Muscle of arm (tissue), 12 donors: ENCODE data around the gene FBXO2. TPM values are rescaled to one million over a fixed set of nuclear protein-coding genes. Genes with fewer than 3 reads are reported as not detected.

ENCODE experiments used
- DNase-seq: peaks from one replicate; pipeline ENCODE4 v3.0.0-alpha.2; 2013
- polyA plus RNA-seq, 12 donors: library from polyadenylated mRNA; unstranded; fragments of 120-200 nt; gene quantifications; one replicate each; pipeline ENCODE4 v1.2.1, GENCODE V29; 2013; ENCODE audit not compliant: insufficient read length in 12 of 12

Gene FBXO2
- polyA plus RNA-seq, 12 donors = 0.16 to 21.4 (median 0.52) TPM; not detected in 1

DNA sequence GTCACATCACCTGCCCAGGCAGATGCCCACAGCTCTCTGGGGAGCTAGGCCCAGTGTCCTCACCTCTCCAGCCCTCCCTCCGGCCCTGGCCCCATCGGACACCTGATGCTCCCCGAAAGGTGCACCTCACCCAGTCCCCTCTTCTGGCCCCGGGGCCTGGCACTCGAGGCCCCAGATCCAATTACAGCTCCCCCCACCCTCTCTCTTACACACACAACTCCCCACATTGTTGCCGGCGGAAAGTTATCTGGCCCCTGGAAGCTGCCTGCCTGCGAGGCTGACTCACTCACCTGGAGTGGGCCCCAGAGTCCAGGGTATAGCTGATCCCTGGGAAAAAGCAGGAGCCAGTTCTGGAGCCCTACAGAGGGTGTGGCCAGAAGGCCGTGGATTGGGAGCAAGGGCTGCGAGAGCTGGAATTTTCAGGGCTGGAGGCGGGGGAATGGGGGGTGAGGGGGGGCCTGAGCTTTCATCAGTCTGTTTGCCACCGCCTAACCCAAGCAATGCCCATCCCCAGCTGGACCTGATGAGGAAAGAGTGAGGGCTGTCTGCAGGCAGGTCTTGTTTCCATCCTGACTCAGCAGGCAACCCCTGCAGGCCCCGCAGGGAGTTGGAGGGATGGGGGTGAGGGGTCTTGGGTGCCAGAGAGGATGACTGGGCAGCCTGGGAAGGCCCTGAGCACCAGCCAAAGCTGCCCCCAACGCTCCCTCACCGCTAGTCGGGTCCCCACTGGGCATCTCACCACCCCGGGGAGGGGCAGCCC is 948 bp downstream of the FBXO2 start:
- DNase-seq = no peak

DNA sequence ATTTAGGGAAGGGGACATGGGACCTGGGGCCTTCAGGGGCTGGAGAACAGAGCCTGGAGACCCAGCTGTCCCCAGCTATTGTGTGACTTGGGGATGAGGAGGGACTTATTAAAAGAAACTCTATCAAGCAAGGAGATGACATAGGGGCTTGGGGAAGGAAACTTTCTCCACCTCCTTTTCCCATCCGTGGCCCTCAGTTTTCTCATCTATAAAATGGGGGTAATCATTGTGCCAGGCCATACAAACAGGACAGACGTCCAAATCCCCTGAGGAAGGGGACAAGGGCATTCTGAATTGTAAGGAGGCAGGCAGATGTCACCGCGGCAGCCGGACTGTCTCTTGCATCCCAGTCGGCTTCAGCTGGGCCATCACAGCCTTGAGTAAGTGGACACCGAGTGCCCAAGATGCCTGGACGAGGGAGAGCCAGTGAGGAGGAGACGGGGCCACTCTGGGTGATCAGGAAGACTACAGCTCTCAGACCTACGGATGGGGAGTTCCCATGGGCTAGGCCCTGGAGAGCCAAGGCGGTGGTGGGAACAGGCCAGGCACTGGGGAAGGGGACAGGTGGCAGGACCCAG is 1.9 kb downstream of the FBXO2 start:
- DNase-seq = no peak

DNA sequence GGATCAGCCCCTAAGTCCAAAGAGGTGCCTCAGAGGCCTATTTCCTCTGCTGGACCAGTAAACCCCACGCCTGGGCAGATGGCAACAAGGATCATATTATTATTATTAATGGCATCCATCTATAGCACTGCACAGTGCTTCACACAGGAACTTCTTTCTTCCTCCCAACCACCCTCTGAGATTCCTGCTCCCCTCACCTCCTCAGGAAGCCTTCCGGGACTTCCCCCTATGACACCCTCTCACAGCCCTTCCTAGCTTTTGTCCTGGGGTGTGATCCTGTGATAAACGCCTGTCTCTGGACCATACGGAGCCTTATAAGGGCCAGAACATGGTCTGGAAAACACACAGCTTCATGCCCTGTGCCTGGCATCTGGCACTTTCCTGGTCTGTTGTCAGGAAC is 3.2 kb downstream of the FBXO2 start:
- DNase-seq = no peak

DNA sequence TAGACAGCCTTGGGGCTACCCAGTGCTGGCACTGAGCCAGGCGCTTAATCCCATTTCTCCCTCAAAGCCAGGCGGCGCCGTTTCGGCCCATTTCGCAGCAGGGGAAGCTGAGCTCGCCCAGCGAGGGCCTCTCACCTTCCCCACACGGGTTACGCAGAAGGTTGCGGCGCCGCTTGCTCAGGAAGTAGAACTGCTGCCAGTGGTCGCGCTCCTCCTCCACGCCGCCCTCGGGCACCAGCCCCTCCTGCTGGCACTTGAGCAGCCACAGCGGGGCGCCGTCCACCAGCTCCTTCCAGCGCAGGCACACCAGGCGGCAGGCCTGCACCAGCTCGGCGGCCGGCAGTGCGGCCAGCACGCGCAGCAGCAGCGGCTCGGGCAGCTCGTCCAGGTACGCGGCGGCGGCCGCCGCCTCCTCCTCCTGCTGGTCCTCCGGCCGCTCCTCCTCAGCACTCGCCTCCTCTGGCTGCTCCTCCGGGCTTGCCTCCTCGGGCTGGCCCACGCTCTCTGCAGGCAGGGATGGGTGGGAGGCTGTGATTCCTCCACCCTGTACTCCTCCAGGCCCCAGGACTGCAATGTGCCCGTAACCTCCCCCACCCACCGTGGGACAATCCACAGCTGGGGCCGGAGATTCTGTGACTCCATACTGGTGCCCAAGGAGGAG is 3.8 kb downstream of the FBXO2 start:
- DNase-seq = no peak

DNA sequence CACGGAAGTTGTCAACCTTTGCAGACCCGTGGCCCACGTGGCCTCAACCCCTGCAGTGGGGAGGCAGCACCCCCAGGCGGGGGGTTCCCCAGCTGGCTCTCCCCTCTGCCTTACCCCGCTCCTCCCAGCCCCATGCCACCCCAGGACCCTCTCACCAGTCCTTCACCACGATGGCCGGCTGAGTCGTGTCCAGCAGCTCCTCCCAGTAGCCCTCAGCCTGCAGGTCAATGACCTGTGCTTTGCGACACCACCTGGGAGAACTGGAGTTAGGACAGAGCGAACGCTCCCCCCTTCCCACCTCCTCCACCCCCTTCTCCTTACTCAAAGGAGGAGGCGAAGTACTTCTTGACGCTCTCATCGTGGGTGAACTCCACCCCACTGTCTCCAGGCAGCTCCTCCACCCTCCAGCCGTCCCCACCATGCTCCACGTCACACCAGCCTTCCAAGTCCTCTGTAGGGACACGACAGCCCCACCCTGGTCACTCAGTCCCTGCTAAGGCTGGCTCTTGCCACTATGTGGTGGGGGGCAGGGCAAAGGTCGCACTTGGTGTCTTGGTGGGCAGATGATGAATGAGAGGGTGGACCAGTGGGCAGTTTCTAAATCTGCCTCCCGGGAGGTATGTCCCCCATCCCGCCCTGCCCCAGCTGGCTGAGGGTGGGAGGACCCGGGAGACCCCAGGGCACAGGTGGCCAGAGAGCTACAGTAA is 4.5 kb downstream of the FBXO2 start:
- DNase-seq = no peak

DNA sequence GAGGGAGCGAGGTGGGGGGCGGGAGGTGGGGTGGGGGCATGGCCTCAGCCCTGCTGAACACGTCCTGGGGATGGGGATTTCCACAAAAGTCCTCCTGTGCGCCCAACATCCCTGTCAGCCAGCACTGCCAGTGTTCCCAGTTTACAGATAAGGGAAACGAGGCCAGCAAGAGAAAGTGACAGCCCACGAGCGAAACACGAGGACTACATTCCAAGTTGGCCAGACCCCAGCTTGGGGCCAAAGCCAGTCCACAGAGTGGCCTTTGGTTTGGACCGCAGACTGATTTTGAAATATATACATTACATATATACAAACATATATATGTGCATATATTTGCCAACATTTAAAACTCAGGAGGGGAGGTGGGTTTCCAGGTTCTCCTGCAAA is 5.0 kb downstream of the FBXO2 start:
- no peak for DNase-seq

DNA sequence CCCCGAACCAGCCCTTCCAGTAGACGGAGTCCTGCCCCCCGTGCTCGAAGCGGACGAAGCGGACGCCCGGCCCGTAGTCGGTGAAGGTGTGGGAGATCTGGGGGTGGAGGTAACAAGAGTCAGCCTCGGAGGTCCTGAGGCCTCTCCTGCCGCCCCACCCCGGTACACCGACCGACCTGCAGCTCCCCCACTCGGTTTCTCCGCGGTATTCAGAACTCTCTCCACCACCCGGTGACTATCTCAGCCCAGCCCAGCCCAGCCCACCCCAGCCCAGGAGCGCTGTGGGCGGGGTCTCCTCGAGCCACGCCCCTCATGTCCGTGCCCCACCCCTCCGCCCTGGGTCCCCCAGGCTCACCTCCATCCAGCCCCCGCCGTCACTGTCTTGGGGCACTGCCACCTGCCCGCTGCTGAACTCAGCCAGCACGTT is 5.5 kb downstream of the FBXO2 start:
- no peak for DNase-seq

DNA sequence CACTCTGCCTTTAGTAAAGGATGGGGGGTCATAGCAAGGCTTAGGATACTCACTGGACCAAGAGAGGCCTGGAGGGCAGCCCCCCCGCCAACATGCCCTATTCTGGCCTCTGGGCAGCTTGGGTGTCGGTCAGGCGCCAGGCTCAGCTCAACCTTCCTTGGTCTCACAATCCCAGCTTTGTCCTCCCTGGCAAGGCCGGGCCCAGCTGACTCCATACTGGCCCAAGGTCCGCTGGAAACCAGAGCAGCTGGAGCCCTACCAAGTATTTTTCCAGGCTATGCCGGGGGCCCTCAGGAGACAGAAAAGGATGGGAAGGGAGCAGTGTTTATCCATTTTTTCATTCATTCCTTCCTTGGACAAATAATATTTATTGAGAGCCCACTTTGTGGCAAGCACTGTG is 6.2 kb downstream of the FBXO2 start:
- no peak for DNase-seq

DNA sequence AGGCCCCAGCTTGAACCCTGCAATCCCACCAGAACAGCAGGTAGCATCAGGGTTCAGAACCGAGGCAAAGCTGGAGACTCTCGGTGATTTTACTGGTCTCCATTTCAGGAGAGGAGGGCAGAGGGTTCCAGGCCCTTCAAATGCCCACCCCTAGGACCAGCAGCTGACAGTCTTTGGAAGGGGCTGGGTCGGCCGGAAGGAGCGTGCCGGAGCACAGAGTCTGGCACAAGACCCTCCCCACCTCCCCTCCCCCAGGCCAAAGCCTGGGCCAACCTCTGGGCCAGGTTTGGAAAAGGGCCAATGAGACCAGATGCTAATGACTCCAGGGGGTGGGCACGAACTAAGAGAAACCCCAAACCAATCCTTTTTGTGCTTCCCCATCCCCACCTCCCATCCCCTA is 6.9 kb downstream of the FBXO2 start:
- no peak for DNase-seq

DNA sequence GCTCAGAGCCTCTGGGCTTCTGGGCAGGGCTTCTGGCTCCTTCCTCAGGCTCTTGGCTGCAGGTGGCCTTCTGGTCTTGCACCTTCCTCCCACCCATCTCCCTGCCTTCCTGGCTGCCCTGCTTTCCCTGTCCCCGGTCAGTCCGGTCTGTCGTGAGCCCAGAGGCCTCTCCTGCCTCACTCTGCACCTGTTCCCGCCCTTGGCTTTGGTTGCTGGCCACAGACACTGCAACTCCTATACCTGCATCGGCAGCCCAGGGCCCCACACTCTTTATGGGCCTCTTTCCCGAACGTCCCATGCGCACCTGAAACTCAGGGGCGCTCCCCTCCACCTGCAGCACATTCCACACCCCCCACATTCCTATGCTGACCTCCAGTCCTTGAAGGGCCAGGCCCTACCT is 7.9 kb downstream of the FBXO2 start:
- no peak for DNase-seq

DNA sequence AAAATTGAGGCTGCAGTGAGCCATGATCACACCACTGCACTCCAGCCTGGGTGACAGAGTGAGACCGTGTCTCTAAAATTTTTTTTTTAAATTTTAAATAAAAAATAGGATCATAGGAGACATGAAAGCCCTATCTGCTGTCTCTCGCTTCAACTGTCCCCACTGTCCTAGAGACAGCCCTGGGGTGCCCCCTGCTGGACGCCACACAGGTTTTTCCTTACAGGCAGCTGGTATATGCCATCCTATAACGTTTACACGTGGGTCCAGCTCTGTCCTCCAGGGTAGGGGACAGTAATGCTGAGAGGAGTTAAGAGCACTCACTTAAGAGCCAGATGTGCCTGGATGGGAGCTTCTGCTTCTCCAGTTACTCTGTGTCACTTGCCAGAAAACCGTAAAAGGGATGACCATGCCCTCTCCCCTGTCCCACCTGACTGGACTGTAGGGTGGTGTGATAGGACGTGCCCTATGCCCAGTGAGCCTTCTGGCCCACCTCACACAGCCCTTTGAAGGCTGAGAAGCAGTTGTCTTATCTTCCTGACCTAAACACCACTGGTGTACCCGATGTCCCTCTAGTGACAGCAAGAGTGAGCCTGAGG is 8.5 kb downstream of the FBXO2 start:
- DNase-seq = peak; percentile 67

DNA sequence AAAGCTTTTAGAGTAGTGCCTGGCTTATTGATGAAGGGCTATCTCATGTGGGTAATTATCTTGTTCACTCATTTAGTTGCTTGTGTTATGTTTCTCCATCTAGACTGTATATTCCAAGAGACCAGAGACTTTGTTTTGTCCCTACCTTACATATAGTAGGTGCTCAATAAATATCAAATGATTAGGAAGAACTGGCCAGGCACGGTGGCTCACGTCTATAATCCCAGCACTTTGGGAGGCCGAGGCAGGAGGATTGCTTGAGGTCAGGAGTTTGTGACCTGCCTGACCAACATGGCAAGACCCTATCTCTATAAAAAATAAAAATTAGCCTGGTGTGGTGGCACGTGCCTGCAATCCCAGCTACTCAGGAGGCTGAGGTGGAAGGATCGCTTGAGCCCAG is 9.0 kb downstream of the FBXO2 start:
- DNase-seq = no peak

DNA sequence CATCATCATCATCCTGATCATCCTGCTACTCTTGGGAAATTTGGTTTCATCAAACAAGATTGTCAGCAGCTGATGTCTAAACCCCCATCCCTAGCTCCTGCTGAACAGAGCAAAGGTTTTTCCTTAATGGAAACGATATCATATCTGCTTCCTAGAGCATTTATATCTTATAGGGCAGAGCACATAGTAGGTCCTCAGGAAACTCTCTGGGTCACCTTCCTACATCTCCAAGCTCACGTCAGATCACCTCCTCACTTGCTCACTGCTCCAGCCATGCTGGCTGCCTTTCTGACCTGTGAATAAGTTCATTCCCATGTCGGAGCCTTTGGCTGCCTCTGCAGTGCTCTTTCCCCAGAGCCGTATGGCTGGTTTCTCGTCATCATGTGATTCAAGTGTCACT is 10.4 kb downstream of the FBXO2 start:
- no peak for DNase-seq

DNA sequence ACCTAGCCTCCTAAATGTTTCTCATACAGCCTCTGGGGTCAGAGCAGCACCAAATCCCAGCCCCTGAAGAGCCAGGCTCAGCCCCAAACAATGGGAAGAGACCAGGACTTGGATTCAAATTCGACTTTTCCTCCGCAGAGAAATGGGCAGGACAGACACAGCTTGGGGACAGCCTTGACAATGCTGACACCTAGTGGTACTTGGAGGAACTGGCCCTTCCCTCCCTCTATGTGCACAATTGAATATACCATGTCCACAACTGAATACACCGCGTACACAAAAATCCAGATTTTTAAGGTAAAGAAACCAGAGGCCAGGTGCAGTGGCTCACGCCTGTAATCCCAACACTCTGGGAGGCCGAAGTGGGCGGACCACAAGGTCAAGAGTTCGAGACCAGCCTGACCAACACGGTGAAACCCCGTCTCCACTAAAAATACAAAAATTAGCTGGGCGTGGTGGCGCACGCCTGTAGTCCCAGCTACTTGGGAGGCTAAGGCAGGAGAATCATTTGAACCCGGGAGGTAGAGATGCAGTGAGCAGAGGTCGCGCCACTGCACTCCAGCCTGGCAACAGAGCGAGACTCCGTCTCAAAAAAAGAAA is 11.7 kb downstream of the FBXO2 start:
- DNase-seq = peak; percentile 64

DNA sequence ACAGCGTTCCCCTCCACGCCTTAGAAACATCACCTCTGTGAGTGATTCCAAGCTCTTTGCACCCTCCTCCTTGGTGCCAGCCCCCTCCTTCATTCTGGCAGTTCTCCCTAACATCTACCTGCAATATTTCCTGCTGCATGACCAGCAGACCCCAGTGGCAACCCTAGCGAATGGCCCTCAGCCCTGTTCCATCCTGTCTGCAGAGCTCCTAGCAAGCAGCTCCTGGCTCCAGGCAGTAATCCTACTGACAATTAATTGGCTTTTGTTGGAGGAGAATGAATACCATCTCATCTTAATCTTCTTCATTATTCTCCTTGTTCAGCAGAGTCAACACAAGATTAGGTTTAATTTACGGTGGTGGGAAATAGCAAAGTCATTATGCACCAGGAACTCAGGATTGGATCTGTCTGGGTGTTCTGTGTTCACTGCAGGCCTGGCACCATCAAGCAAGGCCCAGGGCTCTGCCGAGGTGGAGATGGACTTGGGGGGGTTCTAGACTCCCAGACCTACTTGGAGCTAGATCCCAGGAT is 12.4 kb downstream of the FBXO2 start:
- no peak for DNase-seq

DNA sequence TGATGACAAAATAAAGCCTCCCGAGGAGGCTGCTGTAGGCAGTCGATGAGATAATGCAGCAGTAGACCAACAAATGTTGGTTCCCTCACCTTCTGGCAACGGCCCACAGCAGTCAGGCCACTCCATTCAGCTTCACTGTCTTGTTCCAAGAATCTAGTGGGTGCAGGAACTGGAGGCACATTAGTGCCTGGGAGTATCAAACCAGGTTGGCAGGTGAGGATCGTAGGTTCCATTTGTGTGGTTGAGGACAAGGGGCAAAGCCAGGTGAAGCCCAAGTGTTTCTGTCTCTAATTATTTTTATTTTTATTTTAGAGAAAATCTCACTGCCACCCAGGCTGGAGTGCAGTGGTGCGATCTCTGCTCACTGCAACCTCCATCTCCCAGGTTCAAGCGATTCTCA is 13.3 kb downstream of the FBXO2 start:
- no peak for DNase-seq

DNA sequence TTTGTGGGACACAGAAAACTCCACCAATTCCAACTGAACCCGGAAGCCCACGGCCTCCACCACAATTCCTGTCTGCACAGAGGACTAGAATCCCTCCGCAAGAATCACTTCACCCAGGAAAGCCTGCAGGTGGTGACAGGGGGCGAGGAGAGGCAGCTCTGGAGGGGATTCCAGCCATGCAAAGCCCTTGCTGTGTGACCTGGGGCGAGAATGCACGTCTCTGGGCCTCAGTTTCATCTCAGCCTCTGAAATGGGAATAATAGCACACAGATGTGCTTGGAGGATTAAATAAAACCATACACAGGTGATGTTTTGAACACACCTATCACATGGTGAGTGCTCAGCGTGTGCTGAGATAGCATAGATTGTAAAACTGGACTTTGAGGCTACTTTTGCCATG is 14.1 kb downstream of the FBXO2 start:
- no peak for DNase-seq

DNA sequence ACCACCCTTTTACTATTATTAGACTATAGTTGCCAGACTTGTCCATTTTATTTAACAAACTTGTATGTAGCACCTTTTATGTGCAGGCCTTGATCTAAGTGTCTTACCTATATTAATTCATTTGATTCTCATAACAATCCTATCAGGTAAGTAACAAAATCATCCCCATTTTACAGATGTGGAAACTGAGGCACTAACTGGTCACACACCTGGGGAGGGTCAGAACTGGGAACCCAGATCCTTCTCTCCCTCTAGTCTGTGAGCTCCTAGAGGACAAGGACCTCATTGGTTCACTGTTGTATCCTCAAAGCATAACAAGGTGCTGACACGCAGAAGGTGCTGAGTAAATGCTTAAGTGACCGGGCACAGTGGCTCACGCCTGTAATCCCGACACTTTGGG is 14.9 kb downstream of the FBXO2 start:
- DNase-seq = no peak

DNA sequence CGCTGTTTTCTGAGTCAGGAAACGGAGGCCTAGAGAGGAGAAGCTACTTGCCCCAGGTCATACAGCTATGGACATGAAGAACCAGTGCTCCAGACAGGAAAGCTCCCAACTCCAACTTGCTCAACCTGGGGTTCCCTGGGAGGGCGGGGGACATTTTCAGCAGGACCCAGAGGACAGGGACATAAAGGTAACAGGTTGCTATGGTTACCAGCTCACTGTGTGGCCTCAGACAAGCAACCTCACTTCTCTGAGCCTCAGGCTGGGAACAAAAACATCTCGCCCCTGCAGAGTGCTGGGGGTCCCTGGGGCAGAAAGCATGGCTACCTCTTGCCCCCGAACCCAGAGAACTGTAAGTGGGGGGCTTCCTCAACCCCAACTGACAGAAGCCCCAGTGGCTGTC is 16.1 kb downstream of the FBXO2 start:
- no peak for DNase-seq

DNA sequence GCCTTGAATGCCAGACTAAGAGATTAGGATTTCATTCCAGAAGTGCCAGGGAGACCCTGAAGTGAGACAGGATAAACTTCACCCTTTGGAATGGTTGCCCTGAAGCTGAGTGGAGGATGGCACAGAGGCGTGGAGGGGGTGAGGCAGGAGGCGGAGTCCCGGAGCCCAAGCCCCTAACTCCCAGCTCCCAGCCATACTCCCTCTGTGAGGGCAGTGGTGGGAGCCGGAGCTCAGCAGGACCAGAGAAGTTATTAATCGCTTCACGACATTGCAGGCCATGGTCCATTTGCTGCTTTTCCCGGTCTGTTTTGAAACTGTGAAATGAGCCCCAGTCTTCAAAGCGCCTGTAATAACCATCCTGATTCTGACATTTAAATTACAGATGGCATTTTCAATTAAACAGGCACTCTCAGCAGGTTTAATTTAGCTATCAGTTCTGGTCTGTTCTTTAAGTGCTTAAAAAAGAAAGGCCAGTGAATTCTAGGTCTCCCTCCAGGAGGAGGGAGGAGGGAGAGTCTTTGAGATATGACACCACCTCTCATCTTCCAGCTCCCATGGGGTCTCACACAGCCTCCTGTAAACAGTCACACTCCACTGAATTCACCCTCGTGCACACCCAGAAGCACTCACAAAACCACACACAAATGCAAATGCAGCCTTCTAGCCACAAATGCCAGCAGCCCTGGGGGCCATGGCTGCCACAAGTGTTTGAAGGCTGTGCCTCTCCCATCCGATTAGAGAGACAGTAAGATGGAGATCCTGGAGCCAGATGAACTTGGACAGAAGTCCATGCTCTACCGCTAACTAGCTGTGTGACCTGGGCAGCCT is 19.6 kb downstream of the FBXO2 start:
- no peak for DNase-seq
